ENCODE data around the gene LY6G5B.

The LY6G5B gene

GRCh38 chr6:31658158-31658688 lies 11.6 kb upstream of the LY6G5B start:
- H3F3A ChIP-seq (ENCODE audit: insufficient read depth, low read length): no peaks in the 10 kb centered on the region
- peaks cover 53% of the 10 kb centered on the region for H3K4me1 ChIP-seq (ENCODE audit: insufficient read depth, low read length, severe bottlenecking)
- no peaks in the 10 kb centered on the region for H4K20me1 ChIP-seq (ENCODE audit: insufficient read depth, low read length)
- no peak overlapping the region for H2AFZ ChIP-seq (ENCODE audit: low read length)
- H3K27me3 ChIP-seq (ENCODE audit: insufficient read depth, low read length): no peaks in the 10 kb centered on the region
- no peak overlapping the region for H3K27ac ChIP-seq (ENCODE audit: low read depth, low read length, poor library complexity, severe bottlenecking)
- H3K9me2 ChIP-seq (ENCODE audit: low read depth, low read length): no peaks in the 10 kb centered on the region
- TF ChIP-seq EZH2 (IDR thresholded peaks at IDR 0.05; ENCODE audit: borderline replicate concordance, low read length): no peak
- no peak for TF ChIP-seq CTCF (IDR thresholded peaks at IDR 0.05; ENCODE audit: low read length)
- H3K36me3 ChIP-seq (ENCODE audit: insufficient read depth, low read length): peaks cover 11% of the 10 kb centered on the region; the same call in 1 of the 2 replicates
- no peak overlapping the region for H3K9ac ChIP-seq (ENCODE audit: low read length)
- H3K4me2 ChIP-seq (ENCODE audit: low read length): peak overlapping the region; percentile 0; the same call in 1 of the 2 replicates
- peaks cover 6% of the 10 kb centered on the region; the same call in 1 of the 2 replicates for H3K79me2 ChIP-seq (ENCODE audit: insufficient read depth, low read length)
- no peak overlapping the region for H3K4me3 ChIP-seq (ENCODE audit: low read depth, low read length, poor library complexity, severe bottlenecking)
- no peaks in the 10 kb centered on the region for H3K9me3 ChIP-seq (ENCODE audit: low read length)

- TF ChIP-seq CTCF (IDR thresholded peaks at IDR 0.05; ENCODE audit: low read length) (no peak), EZH2 (IDR thresholded peaks at IDR 0.05; ENCODE audit: borderline replicate concordance, low read length) (no peak)
- Histone ChIP-seq H3K27me3 (ENCODE audit: insufficient read depth, low read length) (no peaks in the 10 kb centered on the region), H3K9me2 (ENCODE audit: low read depth, low read length) (no peaks in the 10 kb centered on the region), H3K4me3 (ENCODE audit: low read depth, low read length, poor library complexity, severe bottlenecking) (peak overlapping the region; percentile 89), H2AFZ (ENCODE audit: low read length) (no peak overlapping the region), H3K4me2 (ENCODE audit: low read length) (peak overlapping the region; percentile 97), H3K9ac (ENCODE audit: low read length) (peak overlapping the region; percentile 94; the same call in 1 of the 2 replicates), H3K36me3 (ENCODE audit: insufficient read depth, low read length) (peaks cover 17% of the 10 kb centered on the region; the same call in 1 of the 2 replicates), H3K27ac (ENCODE audit: low read depth, low read length, poor library complexity, severe bottlenecking) (no peak overlapping the region), H4K20me1 (ENCODE audit: insufficient read depth, low read length) (no peaks in the 10 kb centered on the region), H3K79me2 (ENCODE audit: insufficient read depth, low read length) (peaks cover 13% of the 10 kb centered on the region; the same call in 1 of the 2 replicates), H3F3A (ENCODE audit: insufficient read depth, low read length) (no peaks in the 10 kb centered on the region), H3K4me1 (ENCODE audit: insufficient read depth, low read length, severe bottlenecking) (peaks cover 56% of the 10 kb centered on the region), H3K9me3 (ENCODE audit: low read length) (no peaks in the 10 kb centered on the region)
Observed at GRCh38 chr6:31658983-31659648, 10.7 kb upstream of the LY6G5B start.

GRCh38 chr6:31659649-31660380 lies 10.0 kb upstream of the LY6G5B start:
- Histone ChIP-seq H3F3A (ENCODE audit: insufficient read depth, low read length) (no peaks in the 10 kb centered on the region), H3K9me3 (ENCODE audit: low read length) (no peaks in the 10 kb centered on the region), H3K36me3 (ENCODE audit: insufficient read depth, low read length) (peaks cover 17% of the 10 kb centered on the region; the same call in 1 of the 2 replicates), H3K4me1 (ENCODE audit: insufficient read depth, low read length, severe bottlenecking) (peaks cover 60% of the 10 kb centered on the region), H3K4me2 (ENCODE audit: low read length) (peak overlapping the region; percentile 97), H3K4me3 (ENCODE audit: low read depth, low read length, poor library complexity, severe bottlenecking) (peak overlapping the region; percentile 89), H3K79me2 (ENCODE audit: insufficient read depth, low read length) (peaks cover 18% of the 10 kb centered on the region; the same call in 1 of the 2 replicates), H4K20me1 (ENCODE audit: insufficient read depth, low read length) (no peaks in the 10 kb centered on the region), H3K27me3 (ENCODE audit: insufficient read depth, low read length) (no peaks in the 10 kb centered on the region), H3K27ac (ENCODE audit: low read depth, low read length, poor library complexity, severe bottlenecking) (peak overlapping the region; percentile 54), H3K9ac (ENCODE audit: low read length) (peak overlapping the region; percentile 94), H3K9me2 (ENCODE audit: low read depth, low read length) (no peaks in the 10 kb centered on the region), H2AFZ (ENCODE audit: low read length) (no peak overlapping the region)
- no peak for TF ChIP-seq EZH2 (IDR thresholded peaks at IDR 0.05; ENCODE audit: borderline replicate concordance, low read length)
- no peak for TF ChIP-seq CTCF (IDR thresholded peaks at IDR 0.05; ENCODE audit: low read length)

Data from OCI-LY1 (cell line).